ENCODE results near the gene ADAM12. TPM values are rescaled to one million over a fixed set of nuclear protein-coding genes. Genes with fewer than 3 reads are reported as not detected.

Gene ADAM12
- total and polyA plus RNA-seq, 2 of the 13 experiments (the other 11 are each of a cell fraction or from before 2014, with no cell fraction given): not detected

DNA sequence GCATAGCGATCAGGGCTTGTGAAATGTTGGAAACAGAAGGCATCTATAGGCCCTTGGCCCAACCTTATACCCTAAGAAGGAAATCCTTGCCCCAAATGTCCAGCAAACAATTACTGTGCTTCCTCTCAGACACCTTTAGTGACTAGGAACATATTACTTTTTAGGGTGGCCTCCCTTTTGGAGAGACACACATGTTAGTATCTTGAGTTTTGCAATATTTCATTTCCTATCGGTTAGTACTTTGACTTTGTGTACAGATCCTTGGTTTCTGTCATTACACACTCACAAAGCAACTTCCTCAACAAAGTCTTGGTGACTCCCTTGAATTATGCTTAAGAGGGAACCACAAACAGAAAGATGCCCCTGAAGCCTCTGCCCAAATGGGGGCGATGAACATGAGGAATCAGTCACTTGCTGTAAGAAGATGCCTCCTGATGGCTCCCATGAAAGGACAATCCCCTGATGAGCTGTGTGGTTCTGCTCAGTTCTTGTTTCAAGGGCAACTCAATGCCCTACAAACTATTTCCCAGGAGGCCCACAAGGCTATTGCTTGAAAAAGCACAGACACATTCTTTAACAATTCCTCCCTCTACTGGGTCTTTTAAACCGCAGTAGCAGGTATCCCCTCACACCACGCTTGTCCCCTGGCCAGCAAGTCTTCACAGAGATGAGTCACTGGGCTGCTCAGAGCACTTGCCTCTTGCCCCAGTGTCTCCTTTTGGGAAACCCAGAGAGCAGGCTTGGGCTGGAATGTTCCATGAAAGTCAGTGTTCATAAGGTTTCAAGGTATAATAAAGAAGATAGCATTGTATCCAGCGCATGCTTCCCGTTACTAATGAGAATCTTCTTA, 295.7 kb downstream of the ADAM12 start (continued):
- TF ChIP-seq ZNF790 (CRISPR knock-in tag; IDR thresholded peaks at IDR 0.05; ENCODE audit: borderline replicate concordance) (no peak), SMYD3 (CRISPR knock-in tag; IDR thresholded peaks at IDR 0.05) (no peak), ZNF446 (CRISPR knock-in tag; IDR thresholded peaks at IDR 0.05) (no peak)
- TF ChIP-seq, protein P1, sequence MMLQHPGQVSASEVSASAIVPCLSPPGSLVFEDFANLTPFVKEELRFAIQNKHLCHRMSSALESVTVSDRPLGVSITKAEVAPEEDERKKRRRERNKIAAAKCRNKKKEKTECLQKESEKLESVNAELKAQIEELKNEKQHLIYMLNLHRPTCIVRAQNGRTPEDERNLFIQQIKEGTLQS (CRISPR knock-in tag; IDR thresholded peaks at IDR 0.05): no peak

- WGBS (ENCODE audit: low lambda C conversion rate): 28% methylated on average over 10 of the region's 10 CpGs
- in situ Hi-C loops (cut with HindIII; ENCODE audit: extremely low pct_ligation_motif_present, low pct_unique_long_range_greater_than_20kb) (no loop called here), intact Hi-C loops (cut with micrococcal nuclease; ENCODE audit: unreplicated experiment) (no loop called here)
- no TSS peak for BruUV-seq (replicated peaks)
- DNase-seq (ENCODE audit: low spot score): no peak
- Histone ChIP-seq H3K27me3 (ENCODE audit: control insufficient read depth in 1 of 2, insufficient read depth in 2 of 2, low read length in 2 of 2) (peaks cover 3 to 24% of the 10 kb centered on the region in 2 experiments; a peak in 4 of 5 replicates), H3K9ac (ENCODE audit: insufficient read depth, low read depth, low read length) (no peak overlapping the region), H3K27ac (ENCODE audit: extremely low read length, insufficient read depth, low read length) (no peak overlapping the region), H3K4me1 (ENCODE audit: insufficient read depth, low read length) (no peaks in the 10 kb centered on the region), H3K9me3 (ENCODE audit: low read length) (no peaks in the 10 kb centered on the region), H2AFZ (ENCODE audit: low read length) (no peak overlapping the region), H4K20me1 (ENCODE audit: insufficient read depth, low read length) (no peaks in the 10 kb centered on the region), H3K4me2 (ENCODE audit: low read depth, low read length) (no peak overlapping the region), H3K79me2 (ENCODE audit: insufficient read depth, low read length) (no peaks in the 10 kb centered on the region), H3K36me3 (replicated peaks in 1 of 2; ENCODE audit: control insufficient read depth in 1 of 2, insufficient read depth in 2 of 2, low read length in 2 of 2) (no peaks in the 10 kb centered on the region), H3K4me3 (replicated peaks in 1 of 3; ENCODE audit: insufficient read depth in 1 of 3, low read depth in 2 of 3, low read length in 3 of 3) (no peak overlapping the region)
- TF ChIP-seq RXRB (CRISPR knock-in tag; IDR thresholded peaks at IDR 0.05; ENCODE audit: borderline replicate concordance) (no peak), RFXANK (CRISPR knock-in tag; IDR thresholded peaks at IDR 0.05) (no peak), MAFK (conservative IDR thresholded peaks at IDR 0.05 in 1 of 2, IDR thresholded peaks at IDR 0.05 in 1 of 2; ENCODE audit: low read length in 2 of 2) (peak in 1 of 2 experiments; percentile 55; a peak in 2 of 4 replicates), REPIN1 (CRISPR knock-in tag; IDR thresholded peaks at IDR 0.05; ENCODE audit: borderline replicate concordance, low read depth) (no peak), RORA (CRISPR knock-in tag; IDR thresholded peaks at IDR 0.05) (no peak), SMARCE1 (IDR thresholded peaks at IDR 0.05; ENCODE audit: borderline replicate concordance) (no peak), MAFF (IDR thresholded peaks at IDR 0.05; ENCODE audit: low read depth, low read length) (peak; percentile 28; the same call in 1 of the 2 replicates), ZBTB42 (CRISPR knock-in tag; IDR thresholded peaks at IDR 0.05) (no peak)
- no peak for FAIRE-seq
- ATAC-seq: no peak
- POLR2A ChIA-PET: no interaction called here
- CTCF ChIA-PET (ENCODE audit: low intra/inter-chr PET ratio, low total read pairs): no interaction called here
These were observed 297.2 kb downstream of the ADAM12 start for GRCh38 chr10:126090911-126091728.
